GM19463 (cell line): ENCODE data around the gene CDC34.

Source experiments
- ATAC-seq: cut with Tn5 transposase; IDR thresholded peaks from one replicate; pipeline ENCODE4 v1.9.1; 2021; ENCODE audit warnings: mild to moderate bottlenecking, moderate library complexity; ENCODE audit not compliant: unreplicated experiment

The CDC34 gene

GRCh38 chr19:540867-541637, 9.5 kb downstream of the CDC34 start:
- no peak for ATAC-seq

DNA sequence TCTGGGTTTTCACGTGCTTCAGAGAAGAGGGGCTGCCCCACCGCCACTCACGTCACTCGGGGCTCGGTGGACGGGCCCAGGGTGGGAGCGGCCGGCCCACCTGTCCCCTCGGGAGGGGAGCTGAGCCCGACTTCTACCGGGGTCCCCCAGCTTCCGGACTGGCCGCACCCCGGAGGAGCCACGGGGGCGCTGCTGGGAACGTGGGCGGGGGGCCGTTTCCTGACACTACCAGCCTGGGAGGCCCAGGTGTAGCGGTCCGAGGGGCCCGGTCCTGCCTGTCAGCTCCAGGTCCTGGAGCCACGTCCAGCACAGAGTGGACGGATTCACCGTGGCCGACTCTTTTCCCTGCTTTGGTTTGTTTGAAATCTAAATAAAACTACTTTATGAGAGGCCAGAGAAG, 10.1 kb downstream of the CDC34 start:
- no peak for ATAC-seq

DNA sequence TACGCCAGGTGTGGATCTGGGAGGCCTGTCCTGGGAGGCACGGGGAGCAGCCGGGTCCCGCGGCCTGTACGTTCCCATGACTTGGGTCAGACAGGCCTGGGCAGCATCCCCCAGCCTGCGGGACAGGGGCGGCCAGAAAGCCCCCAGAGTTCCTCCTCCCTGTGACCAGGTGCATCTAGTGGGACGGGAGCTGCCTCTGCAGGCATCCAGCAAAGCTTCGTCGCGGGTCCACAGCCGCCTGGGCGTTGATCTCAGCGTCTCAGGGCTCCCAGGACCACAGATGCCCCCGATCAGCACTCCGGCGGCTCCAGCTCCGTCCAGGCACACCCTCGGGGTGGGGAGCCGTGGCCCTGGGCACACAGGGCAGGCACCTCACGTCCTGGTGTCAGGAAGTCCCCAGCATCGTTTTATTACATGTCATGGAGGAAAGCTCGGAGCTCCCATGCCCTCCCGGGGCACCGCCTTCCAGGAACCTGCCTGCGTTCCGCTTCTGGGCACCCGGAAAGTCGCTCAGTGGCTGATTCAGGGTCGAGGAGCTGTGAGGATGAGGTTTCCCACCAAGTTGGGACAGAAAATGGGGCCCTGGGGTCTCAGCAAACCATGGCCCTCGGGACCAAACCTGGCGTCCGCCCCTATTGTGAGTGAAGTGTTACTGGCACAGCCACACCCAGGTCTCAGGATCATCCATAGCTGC, 10.8 kb downstream of the CDC34 start:
- ATAC-seq: no peak

DNA sequence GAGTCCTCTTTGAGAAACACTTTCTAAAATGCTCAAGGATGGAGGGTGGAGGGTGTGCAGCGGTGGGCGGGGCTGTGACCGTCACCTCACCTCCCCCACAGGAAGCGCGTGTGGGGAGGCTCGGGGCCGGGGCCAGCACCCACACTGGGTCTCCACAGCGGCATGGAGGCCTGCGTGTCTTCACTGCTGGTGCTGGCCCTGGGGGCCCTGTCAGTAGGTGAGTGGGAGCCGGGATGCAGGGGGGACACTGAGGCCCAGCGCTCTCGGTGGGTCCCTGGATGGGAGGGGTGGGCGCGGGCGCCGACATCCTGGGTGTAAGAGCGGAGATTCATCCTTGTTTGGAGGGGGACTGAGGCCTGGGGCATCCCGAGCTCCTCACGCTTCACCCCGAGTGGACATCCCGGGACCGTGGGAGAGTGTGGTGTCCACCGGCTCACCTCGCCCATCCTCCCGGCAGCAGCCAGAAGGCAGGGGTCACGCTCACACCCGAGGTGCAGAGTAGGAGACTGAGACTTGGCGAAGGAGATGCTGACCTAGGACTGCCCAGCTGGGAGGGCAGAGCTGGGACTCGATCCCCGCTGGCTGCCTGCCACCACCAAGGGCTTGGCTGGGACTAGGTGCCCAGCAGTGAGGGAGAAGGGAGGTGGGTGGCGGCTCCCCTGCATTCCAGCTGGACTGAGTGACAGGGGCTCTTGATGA, 12.5 kb downstream of the CDC34 start, which contains the start of gene GZMM:
GZMM (plus strand) TSS at position 144 of the 699 bp plus-strand sequence; CDS start at position 163, 19 bp downstream.
- ATAC-seq: no peak

DNA sequence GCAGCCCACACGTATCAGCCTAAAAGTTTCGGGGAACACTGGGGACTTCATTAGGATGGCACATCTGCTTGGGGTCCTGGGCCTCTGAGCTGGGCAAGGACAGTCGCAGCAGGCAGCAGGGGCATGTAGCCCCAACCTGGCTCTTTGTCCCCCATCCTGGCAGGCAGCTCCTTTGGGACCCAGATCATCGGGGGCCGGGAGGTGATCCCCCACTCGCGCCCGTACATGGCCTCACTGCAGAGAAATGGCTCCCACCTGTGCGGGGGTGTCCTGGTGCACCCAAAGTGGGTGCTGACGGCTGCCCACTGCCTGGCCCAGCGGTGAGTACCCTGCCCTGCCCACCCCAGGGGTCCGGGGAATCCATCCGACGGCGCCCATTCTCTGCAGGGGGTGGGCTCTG, 15.6 kb downstream of the CDC34 start:
- ATAC-seq: no peak

DNA sequence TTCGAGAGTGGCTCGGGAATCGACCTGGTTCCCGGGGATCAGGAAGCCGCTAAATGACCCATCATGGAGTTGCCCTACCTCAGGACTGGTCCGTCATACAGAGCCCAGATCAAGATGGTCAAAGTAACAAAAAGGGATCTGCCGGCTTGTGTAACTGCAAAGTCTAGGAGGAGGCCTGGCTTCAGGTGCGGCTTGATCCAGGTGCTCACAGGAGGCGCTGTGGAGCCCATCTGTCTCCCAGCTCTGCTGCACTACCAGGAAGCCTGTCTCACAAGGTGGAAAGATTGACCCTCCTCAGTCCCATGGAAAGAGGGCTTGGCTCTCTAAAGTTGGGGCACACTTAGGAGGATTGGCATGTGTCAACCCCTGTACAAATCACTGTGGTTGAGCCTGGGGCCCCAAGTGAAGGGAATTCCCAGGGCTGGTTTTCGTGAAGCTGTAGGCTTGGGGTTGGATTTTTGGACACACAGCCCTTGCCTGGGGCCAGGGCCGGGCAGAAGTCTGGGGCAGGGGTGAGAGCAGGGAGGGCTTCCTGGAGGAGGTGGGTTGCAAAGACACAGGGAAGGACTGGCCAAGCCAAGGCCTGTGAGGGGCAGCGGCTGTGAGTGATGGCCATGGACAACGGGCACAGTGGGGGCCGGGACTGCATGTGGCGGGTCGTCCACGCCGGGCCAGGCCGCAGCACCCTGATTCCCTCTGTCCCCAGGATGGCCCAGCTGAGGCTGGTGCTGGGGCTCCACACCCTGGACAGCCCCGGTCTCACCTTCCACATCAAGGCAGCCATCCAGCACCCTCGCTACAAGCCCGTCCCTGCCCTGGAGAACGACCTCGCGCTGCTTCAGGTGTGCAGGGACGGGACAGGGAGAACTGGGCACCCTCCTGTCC, 16.5 kb downstream of the CDC34 start:
- ATAC-seq: no peak

- ATAC-seq: no peak
Observed at GRCh38 chr19:548886-549830, 17.6 kb downstream of the CDC34 start.

- no peak for ATAC-seq
Observed at GRCh38 chr19:554817-555216, 23.3 kb downstream of the CDC34 start.

DNA sequence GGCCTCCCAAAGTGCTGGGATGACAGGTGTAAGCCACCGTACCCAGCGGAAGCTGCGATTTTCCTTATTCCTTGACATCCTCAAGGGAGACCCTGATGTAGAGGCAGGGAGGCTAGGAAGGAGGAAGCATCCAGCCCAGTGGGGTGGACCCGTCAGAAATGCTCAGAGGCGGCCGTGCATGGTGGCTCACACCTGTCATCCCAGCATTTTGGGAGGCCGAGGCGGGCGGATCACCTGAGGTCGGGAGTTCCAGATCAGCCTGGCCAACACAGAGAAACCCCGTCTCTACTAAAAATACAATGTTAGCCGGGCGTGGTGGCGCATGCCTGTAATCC, 23.9 kb downstream of the CDC34 start:
- no peak for ATAC-seq

GRCh38 chr19:556611-557382, 25.2 kb downstream of the CDC34 start:
- ATAC-seq: no peak

GRCh38 chr19:558770-559439, 27.3 kb downstream of the CDC34 start:
- ATAC-seq: no peak

- no peak for ATAC-seq
Observed at GRCh38 chr19:560121-560520, 28.6 kb downstream of the CDC34 start.

- ATAC-seq: no peak
Observed at GRCh38 chr19:566403-566802, 34.8 kb downstream of the CDC34 start.

DNA sequence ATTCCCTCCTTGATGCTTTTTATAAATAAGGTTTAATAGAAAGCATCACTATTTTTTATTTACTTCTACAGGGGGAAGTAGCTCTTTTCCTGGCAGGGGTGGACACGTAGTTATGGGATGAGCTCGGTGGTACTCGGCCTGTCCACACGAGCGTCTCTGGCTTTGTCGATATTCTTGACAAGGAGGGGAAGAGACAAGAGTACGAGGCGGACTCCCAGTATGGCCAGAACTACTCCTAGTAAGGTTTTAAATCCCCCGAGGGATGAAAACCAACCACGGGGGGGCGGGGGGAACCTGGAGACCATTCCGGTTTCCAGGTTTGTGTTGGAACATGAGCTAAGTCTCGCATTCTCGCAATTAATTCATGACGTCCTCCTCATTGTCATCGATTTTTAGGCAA, 35.3 kb downstream of the CDC34 start:
- no peak for ATAC-seq

DNA sequence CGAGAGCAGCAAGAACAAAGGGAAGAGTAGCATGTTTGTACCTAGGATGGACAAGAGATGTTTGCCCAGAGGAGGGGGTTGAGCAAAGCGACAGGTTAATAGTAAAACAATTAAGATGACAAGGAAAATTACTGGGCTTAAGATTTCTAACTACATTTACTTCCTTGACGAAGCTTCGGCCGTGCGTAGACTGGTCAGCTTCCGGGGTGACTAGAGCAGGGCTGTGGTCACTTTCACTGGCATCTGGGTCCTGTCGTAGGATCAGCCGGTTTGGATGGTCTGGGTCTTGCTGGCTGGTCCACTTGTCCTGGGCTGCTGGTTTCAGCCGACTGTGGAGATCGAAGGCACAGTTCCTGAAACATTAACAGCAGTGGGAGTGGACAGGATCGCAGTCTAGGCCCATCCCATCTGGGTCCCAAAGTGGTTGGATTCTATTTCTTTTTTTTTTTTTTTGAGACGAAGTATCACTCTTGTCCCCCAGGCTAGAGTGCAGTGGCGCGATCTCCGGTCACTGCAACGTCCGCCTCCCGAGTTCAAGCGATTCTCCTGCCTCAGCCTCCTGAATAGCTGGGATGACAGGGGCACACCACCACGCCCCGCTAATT, 35.8 kb downstream of the CDC34 start:
- no peak for ATAC-seq

DNA sequence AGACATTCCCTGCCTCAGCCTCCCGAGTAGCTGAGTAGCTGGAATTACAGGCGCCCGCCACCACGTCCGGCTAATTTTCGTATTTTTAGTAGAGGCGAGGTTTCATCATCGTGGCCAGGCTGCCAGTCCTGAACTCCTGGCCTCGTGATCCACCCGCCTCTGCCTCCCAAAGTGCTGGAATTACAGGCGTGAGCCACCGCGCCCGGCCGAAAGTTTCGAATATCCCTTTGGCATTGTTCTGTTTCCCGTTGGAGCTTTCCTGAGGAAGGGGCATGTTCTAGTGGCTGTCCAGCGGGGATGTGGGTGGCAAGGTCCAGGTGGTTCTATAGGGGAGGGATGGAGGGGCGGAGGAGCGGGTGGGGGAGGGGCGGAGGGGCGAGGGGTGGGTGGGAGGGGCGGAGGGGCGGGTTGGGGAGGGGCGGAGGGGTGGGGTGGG, 38.7 kb downstream of the CDC34 start:
- ATAC-seq: no peak

DNA sequence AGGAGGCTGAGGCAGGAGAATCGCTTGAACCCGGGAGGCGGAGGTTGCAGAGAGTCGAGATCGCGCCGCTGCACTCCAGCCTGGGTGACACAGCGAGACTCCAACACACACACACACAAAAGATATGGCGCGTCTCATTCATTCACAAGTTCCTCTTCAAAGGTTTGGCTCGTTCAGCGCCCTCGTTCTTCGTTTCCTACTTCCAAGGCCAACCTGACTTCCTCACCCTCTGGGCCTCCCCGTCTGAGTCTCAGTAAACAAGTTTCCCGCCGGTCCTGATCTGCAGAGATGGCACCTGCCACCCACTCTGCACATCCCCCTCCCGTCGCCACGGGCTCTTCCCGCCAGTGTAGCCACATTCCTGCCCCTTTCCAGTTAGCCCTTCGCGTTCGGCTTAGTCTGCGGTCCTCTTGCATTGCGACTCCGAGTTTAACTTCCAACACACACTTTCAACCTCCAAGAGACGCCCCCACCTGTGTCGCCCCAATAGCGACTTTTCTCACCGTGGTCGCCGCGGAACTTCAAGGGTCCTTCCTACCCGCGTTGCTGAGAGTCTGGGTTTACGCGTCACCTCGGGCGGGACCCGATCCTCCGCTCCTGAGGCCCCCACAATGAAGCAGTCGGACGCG, 39.5 kb downstream of the CDC34 start:
- ATAC-seq: no peak

DNA sequence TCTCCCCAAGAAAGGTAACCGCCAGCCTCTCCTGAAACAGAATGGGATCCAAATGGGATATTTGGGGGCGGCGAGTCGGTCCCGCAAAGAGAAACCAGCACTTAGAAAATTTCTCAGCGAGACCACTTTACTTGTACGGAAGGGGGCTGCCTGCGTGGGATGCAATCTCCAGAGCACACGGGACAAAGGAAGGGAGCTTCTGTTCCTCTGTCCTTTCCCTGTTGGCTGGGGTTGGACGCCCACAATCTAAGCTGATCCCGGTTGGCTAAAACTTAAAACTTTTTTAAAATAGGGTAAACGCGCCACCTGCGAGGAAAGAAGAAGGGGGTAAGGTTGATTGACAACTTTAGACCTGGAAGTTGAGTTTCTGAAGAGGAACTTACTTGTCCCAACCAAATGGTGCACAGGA, 40.0 kb downstream of the CDC34 start:
- ATAC-seq: no peak
